Activated CD4-positive, alpha-beta T cell treated with anti-CD3 and anti-CD28 coated beads for 24 hours (primary cell): Measurements from ENCODE around the gene TRDMT1.

Experiments
- DNase-seq, 2 donors: peaks; one replicate each; pipeline ENCODE4 v3.0.0-alpha.2; 2020; ENCODE audit warnings: low read depth in 2 of 2

Gene TRDMT1

DNA sequence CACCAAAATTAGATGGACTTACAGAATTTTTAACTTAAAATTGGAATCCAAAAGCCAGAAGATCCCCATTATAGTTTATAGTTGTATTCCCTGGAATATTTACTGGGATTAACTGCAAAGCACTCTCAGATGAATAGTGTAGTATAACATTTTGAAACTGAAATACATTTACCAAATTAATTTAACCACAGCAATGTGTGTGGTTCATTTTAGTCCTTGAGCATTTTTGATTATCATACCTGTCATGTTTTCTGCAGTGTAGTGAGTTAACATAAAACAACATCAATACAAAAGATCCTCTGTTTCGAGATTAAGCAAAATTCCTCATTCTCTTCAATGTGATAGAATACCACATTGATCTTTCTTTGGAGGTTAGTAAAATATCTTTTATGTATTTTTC lies 30.3 kb upstream of the TRDMT1 start:
- DNase-seq: no peak

- peak; percentile 76 to 79 for DNase-seq
Observed at GRCh38 chr10:17229967-17230682, 28.7 kb upstream of the TRDMT1 start.

DNA sequence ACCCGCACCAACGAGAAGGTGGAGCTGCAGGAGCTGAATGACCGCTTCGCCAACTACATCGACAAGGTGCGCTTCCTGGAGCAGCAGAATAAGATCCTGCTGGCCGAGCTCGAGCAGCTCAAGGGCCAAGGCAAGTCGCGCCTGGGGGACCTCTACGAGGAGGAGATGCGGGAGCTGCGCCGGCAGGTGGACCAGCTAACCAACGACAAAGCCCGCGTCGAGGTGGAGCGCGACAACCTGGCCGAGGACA lies 28.2 kb upstream of the TRDMT1 start:
- DNase-seq: peak in 1 of 2 donors; percentile 12

- DNase-seq: peak; percentile 25 to 31
Observed at GRCh38 chr10:17229016-17229716, 27.7 kb upstream of the TRDMT1 start.

DNA sequence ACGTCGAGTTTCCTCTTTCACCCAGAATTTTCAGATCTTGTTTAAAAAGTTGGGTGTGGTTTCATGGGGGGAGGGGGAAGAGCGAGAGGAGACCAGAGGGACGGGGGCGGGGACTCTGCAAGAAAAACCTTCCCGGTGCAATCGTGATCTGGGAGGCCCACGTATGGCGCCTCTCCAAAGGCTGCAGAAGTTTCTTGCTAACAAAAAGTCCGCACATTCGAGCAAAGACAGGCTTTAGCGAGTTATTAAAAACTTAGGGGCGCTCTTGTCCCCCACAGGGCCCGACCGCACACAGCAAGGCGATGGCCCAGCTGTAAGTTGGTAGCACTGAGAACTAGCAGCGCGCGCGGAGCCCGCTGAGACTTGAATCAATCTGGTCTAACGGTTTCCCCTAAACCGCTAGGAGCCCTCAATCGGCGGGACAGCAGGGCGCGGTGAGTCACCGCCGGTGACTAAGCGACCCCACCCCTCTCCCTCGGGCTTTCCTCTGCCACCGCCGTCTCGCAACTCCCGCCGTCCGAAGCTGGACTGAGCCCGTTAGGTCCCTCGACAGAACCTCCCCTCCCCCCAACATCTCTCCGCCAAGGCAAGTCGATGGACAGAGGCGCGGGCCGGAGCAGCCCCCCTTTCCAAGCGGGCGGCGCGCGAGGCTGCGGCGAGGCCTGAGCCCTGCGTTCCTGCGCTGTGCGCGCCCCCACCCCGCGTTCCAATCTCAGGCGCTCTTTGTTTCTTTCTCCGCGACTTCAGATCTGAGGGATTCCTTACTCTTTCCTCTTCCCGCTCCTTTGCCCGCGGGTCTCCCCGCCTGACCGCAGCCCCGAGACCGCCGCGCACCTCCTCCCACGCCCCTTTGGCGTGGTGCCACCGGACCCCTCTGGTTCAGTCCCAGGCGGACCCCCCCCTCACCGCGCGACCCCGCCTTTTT lies 26.9 kb upstream of the TRDMT1 start, which contains the start of gene VIM:
Gene VIM, plus strand, starts transcription at position 151 of the 925 bp plus-strand sequence. CDS start 1,182 bp downstream, outside the sequence.
- peak; percentile 64 to 72 for DNase-seq

DNA sequence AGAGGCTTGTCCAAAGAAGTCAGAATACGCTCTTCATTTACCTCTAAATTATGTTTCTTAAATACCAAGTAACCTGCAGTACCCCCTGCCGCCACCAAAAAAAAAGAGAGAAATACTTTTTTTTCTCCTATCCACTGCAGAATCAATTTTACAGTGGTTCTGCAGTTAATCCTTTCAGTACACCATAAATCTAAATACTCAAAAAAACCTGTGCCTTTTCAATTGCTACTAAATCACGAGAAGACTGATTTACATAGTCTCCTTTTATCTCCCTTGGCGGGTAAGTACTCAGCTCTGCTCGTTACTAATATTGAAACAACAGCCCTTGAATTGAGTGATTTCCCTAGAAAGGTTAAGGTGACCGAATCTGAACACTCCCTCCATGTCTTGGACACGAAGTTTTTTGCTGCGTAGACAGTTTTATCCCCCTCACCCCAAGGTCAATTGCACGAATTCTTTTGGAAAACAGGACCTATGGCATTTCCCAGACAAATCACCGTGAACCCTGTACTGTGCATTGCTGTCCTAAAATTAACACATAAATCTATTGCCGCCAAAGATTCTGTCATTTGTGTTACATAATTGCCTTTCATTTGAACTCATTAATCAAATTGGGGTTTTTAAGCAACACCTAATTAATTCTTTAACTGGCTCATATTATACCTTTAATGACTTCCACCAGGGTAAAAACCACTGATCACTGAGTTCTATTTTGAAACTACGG lies 26.1 kb upstream of the TRDMT1 start:
- no peak for DNase-seq

DNA sequence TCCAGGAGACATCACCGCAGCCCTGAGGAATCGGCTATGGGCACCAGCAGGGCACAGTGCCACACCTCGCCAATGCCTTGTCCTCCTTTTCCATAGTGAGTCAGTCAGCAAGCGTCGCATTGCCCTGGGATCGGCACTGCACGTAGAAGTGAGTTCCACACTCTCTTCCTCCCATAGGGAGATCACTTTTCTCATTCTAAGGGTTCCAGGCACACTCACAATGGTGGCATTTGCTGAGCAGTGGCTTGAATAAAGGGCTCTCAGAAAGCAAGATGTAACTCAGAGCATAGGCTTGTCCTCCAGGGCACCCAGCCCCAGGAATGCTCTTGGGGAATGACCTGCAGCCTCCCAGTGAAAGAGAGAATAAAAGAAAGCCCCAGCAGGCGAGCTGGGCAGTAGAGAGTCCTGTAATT lies 25.4 kb upstream of the TRDMT1 start:
- no peak for DNase-seq

- no peak for DNase-seq
Observed at GRCh38 chr10:17225808-17226207, 24.3 kb upstream of the TRDMT1 start.

GRCh38 chr10:17222329-17222728 lies 20.9 kb upstream of the TRDMT1 start:
- no peak for DNase-seq

DNA sequence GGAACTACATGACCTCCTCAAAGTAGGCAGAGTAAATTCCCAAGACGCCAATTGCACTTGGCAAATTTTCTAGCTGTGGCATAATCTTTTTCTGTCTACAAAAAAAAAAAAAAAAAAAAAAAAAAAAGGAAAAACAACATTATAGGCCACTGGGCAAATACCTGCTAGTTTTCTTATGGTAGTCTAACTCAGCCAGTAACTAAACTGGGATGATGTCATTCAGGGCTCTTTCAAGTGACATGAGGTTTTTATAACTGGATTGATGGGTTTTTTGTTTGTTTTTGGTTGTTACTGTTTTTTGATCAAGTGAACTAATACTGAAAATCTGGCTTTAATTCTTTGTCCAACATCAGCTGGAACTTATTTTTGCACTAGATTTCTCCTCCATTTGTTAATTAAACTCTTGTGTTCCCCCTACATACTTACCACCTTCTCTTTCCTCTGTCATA lies 19.2 kb upstream of the TRDMT1 start:
- no peak for DNase-seq

DNA sequence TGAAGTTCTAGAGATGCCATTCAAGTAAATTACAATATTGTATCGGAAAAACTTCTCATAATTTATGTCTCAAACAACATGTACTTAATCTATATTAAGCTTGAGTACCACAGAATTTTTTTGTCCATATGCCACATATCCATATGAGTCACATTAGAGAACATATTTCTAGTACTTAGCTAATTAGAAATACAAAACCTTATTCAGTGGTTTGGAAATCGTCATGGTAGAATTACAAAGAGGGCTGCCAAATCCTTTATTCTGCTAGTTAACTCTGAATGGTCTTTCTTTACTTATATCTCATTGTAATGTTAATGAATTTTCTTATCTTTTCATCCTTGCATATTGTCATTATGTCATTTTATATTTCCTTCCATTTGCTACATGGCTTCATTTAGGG lies 17.6 kb upstream of the TRDMT1 start:
- DNase-seq: no peak

DNA sequence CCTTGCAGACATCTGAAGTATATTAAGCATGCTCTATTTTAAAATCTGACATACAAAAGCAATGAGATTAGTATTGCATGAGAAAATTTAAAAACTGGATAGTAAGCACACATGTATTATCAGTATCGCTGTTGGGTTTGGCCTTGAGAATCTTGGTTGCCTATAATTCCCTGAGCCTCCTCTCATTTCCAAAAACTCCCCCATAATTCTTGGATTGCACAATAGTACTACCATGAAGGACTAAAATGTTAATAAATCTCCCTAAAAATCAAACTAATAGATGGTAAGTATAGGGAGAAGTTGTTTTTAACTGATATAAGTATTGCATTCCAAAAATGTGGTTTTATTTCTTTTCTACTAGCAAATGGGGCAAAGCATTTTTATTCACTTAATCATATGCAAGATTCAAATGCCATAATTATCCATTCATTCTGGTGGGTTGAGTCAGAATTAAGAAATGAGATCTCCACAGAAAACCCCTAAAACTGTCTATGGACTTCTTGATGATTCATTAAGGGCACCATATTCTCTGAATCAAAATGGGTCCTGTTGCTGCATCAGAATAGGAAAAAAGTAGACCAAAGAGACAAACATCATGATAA lies 16.3 kb upstream of the TRDMT1 start:
- DNase-seq: no peak

GRCh38 chr10:17216901-17217395 lies 15.5 kb upstream of the TRDMT1 start:
- DNase-seq: no peak

DNA sequence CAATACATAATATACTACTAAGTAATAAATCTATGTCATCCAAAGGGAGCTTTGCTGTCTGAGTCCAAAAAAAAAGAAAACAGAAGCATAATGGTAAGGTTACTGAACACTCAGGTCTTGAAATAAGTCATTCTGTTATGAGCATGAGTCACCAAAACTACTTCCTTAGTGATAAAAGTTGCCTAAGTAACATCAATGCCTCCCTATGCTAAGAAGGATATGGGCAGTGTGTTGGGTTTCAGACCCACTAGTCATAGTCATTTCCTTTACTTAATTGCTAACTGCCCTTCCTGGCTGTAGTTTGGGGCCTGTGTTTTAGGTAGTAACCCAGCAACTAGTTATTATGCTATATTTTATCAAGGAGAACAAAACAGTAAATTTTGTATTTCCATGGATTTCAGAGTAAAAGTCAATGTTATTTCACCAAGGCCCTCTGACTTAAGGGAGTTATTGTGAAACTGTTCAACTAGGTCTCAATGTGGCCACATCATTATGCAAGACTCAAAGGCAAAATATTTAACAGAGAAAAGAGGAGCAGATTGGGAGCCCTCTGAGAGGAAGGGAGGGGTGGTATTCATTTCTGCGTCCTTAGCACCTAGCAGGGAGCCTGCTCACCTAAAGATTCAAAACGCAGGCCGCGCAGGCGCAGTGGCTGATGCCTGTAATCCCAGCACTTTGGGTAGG lies 14.9 kb upstream of the TRDMT1 start:
- no peak for DNase-seq

DNA sequence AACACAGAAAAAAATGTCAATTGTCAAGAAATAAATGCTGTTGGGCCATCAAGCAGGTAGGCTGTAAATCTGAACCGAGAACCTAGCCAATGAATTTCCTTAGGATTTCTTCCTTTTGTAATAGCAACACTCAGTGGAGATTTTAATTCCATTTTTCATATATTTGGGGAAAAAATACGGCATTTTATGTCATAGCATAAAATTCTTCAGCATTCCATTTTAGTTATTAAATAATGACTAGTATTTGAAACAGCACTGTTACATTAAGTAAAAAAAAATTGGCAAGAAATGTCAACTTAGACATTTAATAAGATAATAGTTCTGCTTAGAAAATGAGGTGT lies 14.3 kb upstream of the TRDMT1 start:
- DNase-seq: no peak

DNA sequence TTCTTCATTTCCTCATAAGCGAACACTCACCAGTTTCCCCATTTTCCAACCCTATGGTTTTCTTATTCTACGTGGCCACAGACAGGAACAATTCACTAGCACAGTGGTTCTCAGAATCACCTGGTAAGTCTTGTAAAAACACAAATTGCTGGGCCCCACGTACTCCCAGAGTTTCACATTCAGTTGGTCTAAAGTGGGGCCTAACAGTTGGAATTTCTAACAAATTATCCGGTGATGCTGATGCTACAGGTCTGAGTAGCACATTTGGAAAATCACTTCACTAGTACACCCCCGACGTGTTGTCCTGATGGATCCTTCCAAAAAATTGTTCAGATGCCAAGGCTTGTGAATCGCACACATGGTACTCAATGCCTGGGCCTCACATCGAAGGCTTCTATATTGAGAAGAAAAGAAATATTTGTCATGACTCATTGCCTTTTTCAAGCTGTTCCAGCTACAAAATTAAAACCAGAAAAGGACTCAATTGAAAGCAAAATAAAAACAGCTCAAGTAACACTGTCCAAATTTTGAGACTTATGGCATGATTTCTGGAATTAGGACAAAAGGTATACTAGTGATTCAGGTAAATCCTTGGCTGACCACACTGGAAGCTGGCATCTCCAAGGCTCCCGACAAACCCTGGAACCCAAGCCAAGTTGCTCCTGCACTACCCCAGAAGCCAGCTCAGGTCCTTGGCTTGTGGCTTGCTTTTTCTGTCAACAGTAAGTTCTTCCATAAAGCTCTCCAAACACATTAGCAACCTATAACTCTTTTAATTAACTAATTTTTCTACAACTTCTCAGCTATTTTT lies 13.7 kb upstream of the TRDMT1 start:
- DNase-seq: no peak

DNA sequence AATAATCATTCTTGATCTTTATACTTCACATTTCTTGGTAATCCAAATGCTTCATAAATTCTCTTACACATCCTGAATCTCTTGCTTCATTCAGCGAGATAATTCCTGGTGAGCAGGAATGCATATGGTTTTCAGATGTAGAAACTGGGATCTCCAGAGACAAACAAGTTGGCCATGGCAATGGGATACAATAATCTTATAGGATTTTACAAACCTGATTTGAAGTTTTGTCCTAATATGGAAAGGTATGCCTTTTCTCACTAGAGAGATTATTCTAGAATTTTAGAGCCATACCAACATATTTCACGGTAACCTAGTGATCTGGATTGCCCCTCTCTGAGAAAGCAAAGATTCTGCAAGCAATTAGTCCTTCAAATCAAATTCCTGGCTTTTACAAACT lies 13.1 kb upstream of the TRDMT1 start:
- DNase-seq: no peak

DNA sequence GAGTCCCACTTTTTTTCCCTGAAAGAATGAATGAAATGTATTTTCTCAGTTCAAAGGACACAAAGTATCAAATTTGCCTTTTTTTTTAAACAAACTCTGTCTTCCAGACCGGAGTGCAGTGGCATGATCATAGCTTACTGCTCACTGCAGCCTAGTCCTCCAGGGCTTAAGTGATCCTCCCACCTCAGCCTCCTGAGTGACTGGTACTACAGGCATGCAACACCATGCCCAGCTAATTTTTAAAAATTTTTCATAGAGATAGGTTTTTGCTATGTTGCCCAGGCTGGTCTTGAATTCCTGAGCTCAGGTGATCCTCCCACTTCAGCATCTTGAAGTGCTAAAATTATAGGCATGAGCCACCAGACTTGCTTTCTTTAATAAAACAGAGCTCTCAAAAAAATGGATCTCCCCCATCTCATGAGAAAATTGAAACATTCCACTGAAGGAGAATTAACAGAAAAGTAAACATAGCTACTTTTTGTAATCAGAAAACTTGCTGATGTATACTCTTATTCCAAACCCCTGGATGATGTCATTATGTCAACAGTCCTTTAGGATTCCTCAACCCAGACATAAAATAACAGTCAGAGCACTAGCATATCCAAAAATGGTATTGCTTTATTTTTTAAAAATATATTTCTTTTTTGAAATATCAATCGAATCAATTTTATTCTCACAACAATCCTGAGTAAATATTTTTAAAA lies 12.3 kb upstream of the TRDMT1 start:
- no peak for DNase-seq

GRCh38 chr10:17212802-17213221 lies 11.3 kb upstream of the TRDMT1 start:
- DNase-seq: no peak
